Natural killer cell (primary cell): ENCODE results near the gene CYP2C18. TPM values are rescaled to one million over a fixed set of nuclear protein-coding genes. Genes with fewer than 3 reads are reported as not detected.

Experiments used
- ATAC-seq, 3 donors: fragments of 150-1000 bp in 2 of 3; fragments of 200-7000 bp in 1 of 3; cut with Tn5 transposase; 1 replicate in 1 of 3; 2 replicates in 2 of 3; pipeline ENCODE4 v1.10.0; 2021; ENCODE audit warnings: mild to moderate bottlenecking in 2 of 3, moderate library complexity in 2 of 3
- DNase-seq, 2 donors: peaks; one replicate each; pipeline versions ENCODE4 v3.0.0 to v3.0.0-alpha.2; 2013 to 2021; ENCODE audit warnings: mixed read lengths in 1 of 2
- H3K27ac ChIP-seq: one replicate; pipeline ENCODE4 v1.5.1; 2013; ENCODE audit warnings: mild to moderate bottlenecking, low read length
- H3K27me3 ChIP-seq: one replicate; pipeline ENCODE4 v1.6.1; 2013; ENCODE audit warnings: low read length; ENCODE audit not compliant: control insufficient read depth, insufficient read depth
- H3K36me3 ChIP-seq: one replicate; pipeline ENCODE4 v1.6.1; 2013; ENCODE audit warnings: low read length; ENCODE audit not compliant: control insufficient read depth, insufficient read depth
- H3K4me1 ChIP-seq: one replicate; pipeline ENCODE4 v1.6.1; 2013; ENCODE audit warnings: low read length; ENCODE audit not compliant: control insufficient read depth, insufficient read depth
- H3K4me3 ChIP-seq: one replicate; pipeline ENCODE4 v1.5.1; 2013; ENCODE audit warnings: low read length
- H3K9me3 ChIP-seq: one replicate; pipeline ENCODE4 v1.6.1; 2013; ENCODE audit warnings: low read length; ENCODE audit not compliant: control insufficient read depth, insufficient read depth
- H3K27ac Mint-ChIP-seq, 2 donors: one replicate each; pipeline ENCODE4 v1.8.0; 2022; ENCODE audit warnings: mild to moderate bottlenecking in 2 of 2, mixed read lengths in 2 of 2, moderate library complexity in 1 of 2
- H3K27me3 Mint-ChIP-seq, 2 donors: one replicate each; pipeline ENCODE4 v1.8.0; 2022; ENCODE audit warnings: low read depth in 2 of 2, mixed read lengths in 2 of 2
- H3K36me3 Mint-ChIP-seq: one replicate; pipeline ENCODE4 v1.8.0; 2022; ENCODE audit warnings: mixed read lengths
- H3K4me1 Mint-ChIP-seq, 2 donors: one replicate each; pipeline ENCODE4 v1.8.0; 2022; ENCODE audit warnings: mixed read lengths in 2 of 2
- H3K4me3 Mint-ChIP-seq: one replicate; pipeline ENCODE4 v1.8.0; 2022; ENCODE audit warnings: mild to moderate bottlenecking, moderate library complexity, mixed read lengths
- H3K9me3 Mint-ChIP-seq, 2 donors: one replicate each; pipeline ENCODE4 v1.8.0; 2022; ENCODE audit warnings: mixed read lengths in 2 of 2
- WGBS: methylation state at CpG from one replicate; pipeline ENCODE4 v1.1.7; 2013; ENCODE audit warnings: missing lambda C conversion rate; ENCODE audit not compliant: insufficient coverage; 5-methylcytosine and 5-hydroxymethylcytosine counted together
- intact Hi-C: fragments of 100-400 bp; cut with micrococcal nuclease; formaldehyde crosslinking; loops from one replicate; pipeline ENCODE4 v1.14.2; 2022
- total RNA-seq, 4 donors: library from RNA; stranded (reverse); fragments of 120-200 nt in 1 of 4; gene quantifications; one replicate each; pipeline versions ENCODE4 v1.2.3 to v1.2.4, GENCODE V29; 2013 to 2022
- TF ChIP-seq, protein P1 (sequence below): fragments of 200-600 bp; IDR thresholded peaks from one replicate; pipeline ENCODE4 v1.8.0; 2022; ENCODE audit warnings: antibody characterized with exemption

CYP2C18 gene
- total RNA-seq, 3 donors from 2014 or later (not counting 1 experiment from before 2014, with no cell fraction given), result not detected

DNA sequence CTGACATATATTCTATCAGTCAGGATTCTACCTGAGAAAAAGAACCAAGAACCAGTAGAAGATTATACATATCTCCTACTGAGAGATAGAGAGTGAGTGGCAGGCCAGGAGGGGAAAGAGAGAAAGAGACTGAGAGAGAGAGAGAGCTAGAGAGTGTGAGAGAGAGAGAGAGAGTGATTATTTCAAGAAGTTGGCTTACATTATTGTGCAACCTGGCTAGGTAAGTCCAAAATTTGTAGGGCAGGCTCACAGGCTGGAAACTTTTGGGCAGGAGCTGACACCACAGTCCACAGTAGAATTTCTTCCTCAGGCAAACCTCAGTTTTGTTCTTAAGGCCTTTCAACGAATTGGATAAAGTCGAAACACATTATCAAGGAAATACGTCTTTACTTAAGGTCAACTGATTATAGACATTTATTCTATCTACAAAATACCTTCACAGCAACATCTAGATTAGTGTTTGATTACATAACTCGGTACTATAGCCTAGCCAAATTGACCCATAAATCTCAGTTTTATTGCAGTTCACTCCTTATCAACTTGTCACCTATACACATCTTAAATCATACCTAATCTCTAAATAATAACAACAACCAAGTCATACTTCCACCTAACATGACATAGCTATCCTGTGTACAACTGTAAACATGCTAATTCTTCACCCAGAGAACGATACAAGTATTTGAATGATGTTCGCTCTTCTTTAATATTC is 17.0 kb upstream of the CYP2C18 start:
- Histone ChIP-seq H3K27ac (no peak overlapping the region), H3K36me3 (no peaks in the 10 kb centered on the region), H3K4me3 (no peak overlapping the region), H3K27me3 (no peaks in the 10 kb centered on the region), H3K4me1 (no peaks in the 10 kb centered on the region), H3K9me3 (peaks cover 9% of the 10 kb centered on the region)
- TF ChIP-seq, protein P1, sequence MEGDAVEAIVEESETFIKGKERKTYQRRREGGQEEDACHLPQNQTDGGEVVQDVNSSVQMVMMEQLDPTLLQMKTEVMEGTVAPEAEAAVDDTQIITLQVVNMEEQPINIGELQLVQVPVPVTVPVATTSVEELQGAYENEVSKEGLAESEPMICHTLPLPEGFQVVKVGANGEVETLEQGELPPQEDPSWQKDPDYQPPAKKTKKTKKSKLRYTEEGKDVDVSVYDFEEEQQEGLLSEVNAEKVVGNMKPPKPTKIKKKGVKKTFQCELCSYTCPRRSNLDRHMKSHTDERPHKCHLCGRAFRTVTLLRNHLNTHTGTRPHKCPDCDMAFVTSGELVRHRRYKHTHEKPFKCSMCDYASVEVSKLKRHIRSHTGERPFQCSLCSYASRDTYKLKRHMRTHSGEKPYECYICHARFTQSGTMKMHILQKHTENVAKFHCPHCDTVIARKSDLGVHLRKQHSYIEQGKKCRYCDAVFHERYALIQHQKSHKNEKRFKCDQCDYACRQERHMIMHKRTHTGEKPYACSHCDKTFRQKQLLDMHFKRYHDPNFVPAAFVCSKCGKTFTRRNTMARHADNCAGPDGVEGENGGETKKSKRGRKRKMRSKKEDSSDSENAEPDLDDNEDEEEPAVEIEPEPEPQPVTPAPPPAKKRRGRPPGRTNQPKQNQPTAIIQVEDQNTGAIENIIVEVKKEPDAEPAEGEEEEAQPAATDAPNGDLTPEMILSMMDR, result no peak
- Mint-ChIP-seq H3K36me3 (no peaks in the 10 kb centered on the region), H3K4me1 (no peaks in the 10 kb centered on the region), H3K27ac (no peak overlapping the region), H3K27me3 (no peaks in the 10 kb centered on the region), H3K4me3 (no peak overlapping the region), H3K9me3 (peaks cover 4 to 5% of the 10 kb centered on the region in 2 donors)
- ATAC-seq (no peak), DNase-seq (no peak)
- 86% methylated on average over 4 of the region's 6 CpGs for WGBS
- intact Hi-C loops, result no loop called here

DNA sequence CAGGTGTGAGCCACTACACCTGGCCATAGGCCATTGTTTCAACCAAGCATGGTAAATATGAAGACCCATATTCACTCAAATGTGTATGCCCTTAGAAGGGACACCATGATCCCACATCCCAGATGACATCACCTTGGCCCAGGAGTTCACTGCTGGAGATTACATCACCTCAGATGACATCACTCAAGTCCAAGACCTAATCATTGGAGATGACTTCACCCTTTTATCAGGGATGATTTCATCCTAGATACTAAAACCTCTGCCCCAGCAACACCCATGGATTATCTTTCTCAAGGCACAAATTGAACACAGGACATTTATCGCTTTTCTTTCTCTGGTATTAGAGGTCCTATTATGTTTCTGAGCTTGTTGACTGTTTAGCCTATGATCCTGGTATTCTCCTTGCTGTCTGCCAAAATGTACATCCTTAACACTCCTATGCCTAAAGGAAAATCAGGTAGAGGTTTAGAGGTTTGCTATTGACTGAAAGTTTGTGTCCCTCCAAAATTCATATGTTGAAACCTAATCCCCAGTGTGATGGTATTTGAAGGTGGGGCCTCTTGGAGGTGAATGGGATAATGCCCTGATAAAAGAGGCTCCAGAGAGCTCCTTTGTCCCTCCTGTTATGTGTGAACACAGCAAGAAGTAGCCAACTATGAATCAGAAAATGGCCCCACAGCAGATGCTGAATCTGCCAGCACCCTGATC is 9.8 kb upstream of the CYP2C18 start:
- no peak overlapping the region for H3K27ac Mint-ChIP-seq
- H3K27me3 ChIP-seq, result no peaks in the 10 kb centered on the region
- H3K4me3 ChIP-seq, result no peak overlapping the region
- ATAC-seq, result no peak
- H3K9me3 Mint-ChIP-seq, result no peaks in the 10 kb centered on the region
- no peaks in the 10 kb centered on the region for H3K9me3 ChIP-seq
- no peak for DNase-seq
- H3K36me3 ChIP-seq, result no peaks in the 10 kb centered on the region
- no peak overlapping the region for H3K4me3 Mint-ChIP-seq
- H3K27ac ChIP-seq, result no peak overlapping the region
- TF ChIP-seq, protein P1, result no peak
- intact Hi-C loops, result no loop called here
- no peaks in the 10 kb centered on the region for H3K27me3 Mint-ChIP-seq
- H3K36me3 Mint-ChIP-seq, result no peaks in the 10 kb centered on the region
- 100% methylated on average over 1 of the region's 1 CpG for WGBS
- no peaks in the 10 kb centered on the region for H3K4me1 Mint-ChIP-seq
- no peaks in the 10 kb centered on the region for H3K4me1 ChIP-seq

DNA sequence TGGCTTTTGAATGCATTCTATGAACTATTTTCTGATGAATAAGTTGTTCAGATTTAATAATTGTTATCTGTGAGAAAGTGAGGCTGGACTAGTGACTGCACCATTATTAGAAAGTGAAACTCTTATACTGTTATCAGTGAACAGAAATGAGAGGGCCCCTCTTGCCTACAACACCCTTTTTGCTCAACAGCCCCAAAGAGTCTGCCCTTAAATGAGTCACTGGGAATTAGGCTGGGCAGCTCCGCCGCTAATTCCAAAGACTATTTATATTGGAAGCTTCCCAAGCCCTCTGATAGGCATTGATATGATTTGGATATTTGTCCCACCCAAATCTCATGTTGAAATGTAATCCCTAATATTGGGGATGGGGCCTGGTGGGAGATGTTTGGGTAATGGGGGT is 7.0 kb upstream of the CYP2C18 start:
- H3K4me1 Mint-ChIP-seq, result no peaks in the 10 kb centered on the region
- no peak overlapping the region for H3K27ac Mint-ChIP-seq
- H3K27me3 Mint-ChIP-seq, result no peaks in the 10 kb centered on the region
- H3K4me3 ChIP-seq, result no peak overlapping the region
- ATAC-seq, result no peak
- no peak overlapping the region for H3K27ac ChIP-seq
- no peaks in the 10 kb centered on the region for H3K27me3 ChIP-seq
- no peaks in the 10 kb centered on the region for H3K36me3 Mint-ChIP-seq
- TF ChIP-seq, protein P1, result no peak
- no peaks in the 10 kb centered on the region for H3K4me1 ChIP-seq
- no peaks in the 10 kb centered on the region for H3K9me3 Mint-ChIP-seq
- H3K36me3 ChIP-seq, result no peaks in the 10 kb centered on the region
- 100% methylated on average over 2 of the region's 2 CpGs for WGBS
- no peak overlapping the region for H3K4me3 Mint-ChIP-seq
- H3K9me3 ChIP-seq, result no peaks in the 10 kb centered on the region
- DNase-seq, result no peak
- intact Hi-C loops, result no loop called here
